H9 (cell line): ENCODE measurements around the gene SPN. TPM values are rescaled to one million over a fixed set of nuclear protein-coding genes. Genes with fewer than 3 reads are reported as not detected.

Source experiments
- DNase-seq: peaks from one replicate; pipeline ENCODE4 v3.0.0-alpha.2; 2017
- H2AFZ ChIP-seq: one replicate; pipeline ENCODE4 v1.6.1; 2013; ENCODE audit warnings: mild to moderate bottlenecking, low read length, control low read depth, moderate library complexity
- H2AK5ac ChIP-seq: 2 replicates; pipeline ENCODE4 v1.6.1; 2013; ENCODE audit warnings: low read length, control low read depth, mixed read lengths; ENCODE audit not compliant: insufficient read length
- H2BK120ac ChIP-seq: one replicate; pipeline ENCODE4 v1.6.1; 2013; ENCODE audit warnings: low read depth, mild to moderate bottlenecking, low read length, control low read depth, inconsistent platforms; ENCODE audit not compliant: poor library complexity, severe bottlenecking
- H2BK12ac ChIP-seq: 2 replicates; pipeline ENCODE4 v1.6.1; 2013; ENCODE audit warnings: low read length, control low read depth, mixed read lengths, low read depth; ENCODE audit not compliant: insufficient read length
- H2BK15ac ChIP-seq: 2 replicates; pipeline ENCODE4 v1.6.1; 2013; ENCODE audit warnings: low read depth, low read length, control low read depth
- H2BK20ac ChIP-seq: one replicate; pipeline ENCODE4 v1.6.1; 2013; ENCODE audit warnings: low read depth, mild to moderate bottlenecking, low read length, control low read depth, inconsistent platforms; ENCODE audit not compliant: poor library complexity, severe bottlenecking
- H2BK5ac ChIP-seq: 2 replicates; pipeline ENCODE4 v1.6.1; 2013; ENCODE audit warnings: low read length, control low read depth, mixed read lengths; ENCODE audit not compliant: insufficient read length
- H3K14ac ChIP-seq: 2 replicates; pipeline ENCODE4 v1.6.1; 2013; ENCODE audit warnings: low read length, control low read depth; ENCODE audit not compliant: insufficient read depth
- H3K18ac ChIP-seq: 2 replicates; pipeline ENCODE4 v1.6.1; 2013; ENCODE audit warnings: low read depth, mild to moderate bottlenecking, mixed read lengths, low read length, control low read depth; ENCODE audit not compliant: insufficient read length
- H3K23ac ChIP-seq: 2 replicates; pipeline ENCODE4 v1.6.1; 2013; ENCODE audit warnings: low read length, control low read depth, mixed read lengths, low read depth; ENCODE audit not compliant: insufficient read length
- H3K23me2 ChIP-seq: 2 replicates; pipeline ENCODE4 v1.6.1; 2013; ENCODE audit warnings: low read depth, mild to moderate bottlenecking, mixed read lengths, low read length, control low read depth; ENCODE audit not compliant: insufficient read length, poor library complexity, severe bottlenecking
- H3K27ac ChIP-seq: 2 replicates; pipeline ENCODE4 v1.5.1; 2013; ENCODE audit warnings: low read length, control low read depth, mixed read lengths, low read depth; ENCODE audit not compliant: insufficient read length
- H3K27me3 ChIP-seq: 2 replicates; pipeline ENCODE4 v1.6.1; 2013; ENCODE audit warnings: low read length, control low read depth, inconsistent platforms; ENCODE audit not compliant: insufficient read depth
- H3K4ac ChIP-seq: 2 replicates; pipeline ENCODE4 v1.6.1; 2013; ENCODE audit warnings: low read depth, mild to moderate bottlenecking, control low read depth, inconsistent platforms, low read length, moderate library complexity
- H3K4me1 ChIP-seq: 2 replicates; pipeline ENCODE4 v1.6.1; 2013; ENCODE audit warnings: low read length, control low read depth, inconsistent platforms; ENCODE audit not compliant: insufficient read depth
- H3K4me2 ChIP-seq: 2 replicates; pipeline ENCODE4 v1.6.1; 2013; ENCODE audit warnings: low read length, control low read depth, mixed read lengths; ENCODE audit not compliant: insufficient read length, insufficient read depth
- H3K56ac ChIP-seq: 2 replicates; pipeline ENCODE4 v1.6.1; 2013; ENCODE audit warnings: low read depth, mild to moderate bottlenecking, mixed read lengths, low read length, control low read depth; ENCODE audit not compliant: insufficient read length
- H3K79me1 ChIP-seq: 2 replicates; pipeline ENCODE4 v1.6.1; 2013; ENCODE audit warnings: low read depth, mild to moderate bottlenecking, moderate library complexity, low read length, control low read depth, inconsistent platforms; ENCODE audit not compliant: insufficient read depth, poor library complexity, severe bottlenecking
- H3K79me2 ChIP-seq: 2 replicates; pipeline ENCODE4 v1.6.1; 2013; ENCODE audit warnings: low read length, control low read depth, inconsistent platforms; ENCODE audit not compliant: insufficient read depth
- H3K9ac ChIP-seq: 2 replicates; pipeline ENCODE4 v1.6.1; 2013; ENCODE audit warnings: low read length, control low read depth, mixed read lengths; ENCODE audit not compliant: insufficient read length; ENCODE audit errors: extremely low read depth
- H3K9me3 ChIP-seq: one replicate; pipeline ENCODE4 v1.6.1; 2013; ENCODE audit warnings: low read depth, low read length, inconsistent platforms; ENCODE audit not compliant: control insufficient read depth
- H3T11ph ChIP-seq: one replicate; pipeline ENCODE4 v1.6.1; 2013; ENCODE audit warnings: mild to moderate bottlenecking, low read length, control low read depth, inconsistent platforms
- H4K20me1 ChIP-seq: one replicate; pipeline ENCODE4 v1.6.1; 2013; ENCODE audit not compliant: control insufficient read depth, insufficient read length, insufficient read depth
- H4K5ac ChIP-seq: 2 replicates; pipeline ENCODE4 v1.6.1; 2013; ENCODE audit warnings: low read depth, mild to moderate bottlenecking, mixed read lengths, low read length, control low read depth; ENCODE audit not compliant: insufficient read length
- H4K8ac ChIP-seq: replicated peaks from 2 replicates; pipeline ENCODE4 v1.6.1; 2013; ENCODE audit warnings: low read length, control low read depth, mixed read lengths, low read depth; ENCODE audit not compliant: insufficient read length
- H4K91ac ChIP-seq: 2 replicates; pipeline ENCODE4 v1.6.1; 2013; ENCODE audit warnings: low read depth, mild to moderate bottlenecking, moderate library complexity, mixed read lengths, low read length, control low read depth; ENCODE audit not compliant: insufficient read length
- H3K27ac Mint-ChIP-seq, 3 experiments: 2 replicates in 2 of 3; 3 replicates in 1 of 3; pipeline ENCODE4 v1.8.0; 2020 to 2021; ENCODE audit warnings: mixed read lengths in 3 of 3, mild to moderate bottlenecking in 1 of 3, moderate library complexity in 1 of 3
- H3K27me3 Mint-ChIP-seq: 2 replicates; pipeline ENCODE4 v1.8.0; 2021; ENCODE audit warnings: low read depth, mild to moderate bottlenecking, moderate library complexity, mixed read lengths
- H3K36me3 Mint-ChIP-seq, 3 experiments: 2 replicates in 2 of 3; 3 replicates in 1 of 3; pipeline ENCODE4 v1.8.0; 2020 to 2021; ENCODE audit warnings: low read depth in 3 of 3, mixed read lengths in 3 of 3; ENCODE audit not compliant: insufficient read depth in 1 of 3
- H3K4me1 Mint-ChIP-seq, 2 experiments: 2 replicates each; pipeline ENCODE4 v1.8.0; 2020; ENCODE audit warnings: mixed read lengths in 2 of 2
- H3K4me3 Mint-ChIP-seq, 2 experiments: 2 replicates in 1 of 2; 3 replicates in 1 of 2; pipeline ENCODE4 v1.8.0; 2020 to 2021; ENCODE audit warnings: mild to moderate bottlenecking in 2 of 2, mixed read lengths in 2 of 2, moderate library complexity in 1 of 2
- H3K9me3 Mint-ChIP-seq, 2 experiments: 2 replicates in 1 of 2; 3 replicates in 1 of 2; pipeline ENCODE4 v1.8.0; 2020; ENCODE audit warnings: mild to moderate bottlenecking in 2 of 2, mixed read lengths in 2 of 2, moderate library complexity in 1 of 2
- CTCF ChIP-seq: fragments of 200-600 bp; sonication (generic); conservative IDR thresholded peaks from 3 replicates; pipeline ENCODE4 v1.8.0; 2021; ENCODE audit warnings: antibody characterized with exemption, mild to moderate bottlenecking
- WGBS: extraction: QIAGEN DNeasy Blood & Tissue Kit; methylation state at CpG from one replicate; pipeline ENCODE4 v1.1.7; 2013; ENCODE audit warnings: missing lambda C conversion rate, low lambda C conversion rate, mixed read lengths; ENCODE audit not compliant: insufficient read length; ENCODE audit errors: extremely low coverage; 5-methylcytosine and 5-hydroxymethylcytosine counted together
- total RNA-seq: library from RNA; stranded (reverse); gene quantifications from 2 replicates; pipeline ENCODE4 v1.2.1, GENCODE V29; 2021

Gene SPN
- total RNA-seq, 1 experiment from 2014 or later = 0.77 TPM

GRCh38 chr16:29680180-29680598 is 17.1 kb downstream of the SPN start:
- H3K27me3 Mint-ChIP-seq = no peaks in the 10 kb centered on the region; the same call in 1 of the 2 replicates
- H3K27me3 ChIP-seq = no peaks in the 10 kb centered on the region
- no peak overlapping the region for H2BK12ac ChIP-seq
- H2BK15ac ChIP-seq = no peak overlapping the region
- peaks cover 14 to 36% (median 34%) of the 10 kb centered on the region in 3 experiments for H3K36me3 Mint-ChIP-seq
- H3K9ac ChIP-seq = peak overlapping the region; percentile 1
- H2AFZ ChIP-seq = no peak overlapping the region
- peak overlapping the region; percentile 29 for H2BK120ac ChIP-seq
- H3K23ac ChIP-seq = no peak overlapping the region
- H4K91ac ChIP-seq = no peak overlapping the region
- H3K79me2 ChIP-seq = peaks cover 8% of the 10 kb centered on the region; the same call in 1 of the 2 replicates
- no peak overlapping the region for H3K56ac ChIP-seq
- TF ChIP-seq CTCF = no peak
- no CpG with 5 or more reads among the region's 10 CpGs for WGBS
- 0 out of 2 replicates have a peak overlapping the region, but pooled peaks have one; percentile 39 for H3K14ac ChIP-seq
- peaks cover 6% of the 10 kb centered on the region for H3K23me2 ChIP-seq
- peak overlapping the region in 2 of 3 experiments; percentile 99 to 100; a peak in 6 of 7 replicates for H3K27ac Mint-ChIP-seq
- H3K9me3 ChIP-seq = no peaks in the 10 kb centered on the region
- peaks cover 6% of the 10 kb centered on the region for H3K79me1 ChIP-seq
- no peak overlapping the region for H3K18ac ChIP-seq
- H4K8ac ChIP-seq = no peak overlapping the region
- H3K4me1 ChIP-seq = peaks cover 3% of the 10 kb centered on the region; the same call in 1 of the 2 replicates
- H2BK5ac ChIP-seq = no peak overlapping the region
- no peak overlapping the region for H2AK5ac ChIP-seq
- DNase-seq = no peak
- H4K5ac ChIP-seq = no peak overlapping the region
- H2BK20ac ChIP-seq = no peak overlapping the region
- peak overlapping the region; percentile 75 to 86 for H3K4me3 Mint-ChIP-seq
- no peaks in the 10 kb centered on the region for H3K9me3 Mint-ChIP-seq
- peaks cover 18 to 22% of the 10 kb centered on the region in 2 experiments for H3K4me1 Mint-ChIP-seq
- H3K27ac ChIP-seq = peak overlapping the region; percentile 79
- H3K4ac ChIP-seq = no peak overlapping the region; the same call in 1 of the 2 replicates
- H3T11ph ChIP-seq = no peak overlapping the region
- peak overlapping the region; percentile 64 for H3K4me2 ChIP-seq
- no peaks in the 10 kb centered on the region for H4K20me1 ChIP-seq
